ENCODE measurements around the gene PDE4C. TPM values are rescaled to one million over a fixed set of nuclear protein-coding genes. Genes with fewer than 3 reads are reported as not detected.

PDE4C gene
- total RNA-seq, 1 experiment from 2014 or later: 1.8 TPM

DNA sequence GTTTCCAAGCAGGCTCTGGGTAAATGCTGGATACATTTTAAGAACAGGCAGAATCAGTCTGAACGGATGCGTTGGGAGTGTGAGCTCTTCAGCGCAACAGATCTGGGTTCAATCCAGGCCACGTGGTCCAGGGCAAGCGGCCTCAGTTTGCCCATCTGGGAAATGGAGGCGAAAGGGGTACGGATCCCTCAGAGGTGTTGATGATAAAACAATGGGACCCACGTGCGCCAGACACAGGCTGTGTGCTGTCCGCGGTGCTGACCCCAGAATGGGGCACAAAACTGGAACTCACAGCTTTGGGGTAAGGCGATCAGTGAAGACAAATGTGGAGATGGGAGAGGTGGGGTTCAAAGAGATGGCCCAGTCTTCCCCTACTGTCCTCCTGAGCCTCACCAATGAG, 13.1 kb upstream of the PDE4C start:
- intact Hi-C loops (cut with micrococcal nuclease): no loop called here
- POLR2A ChIA-PET (ENCODE audit: unreplicated experiment): no interaction called here
- H3K27me3 ChIP-seq (ENCODE audit: low read length): no peaks in the 10 kb centered on the region
- no peaks in the 10 kb centered on the region for H3K4me1 ChIP-seq (ENCODE audit: insufficient read depth, low read length)
- H3K4me3 ChIP-seq (ENCODE audit: low read length): no peak overlapping the region
- TF ChIP-seq EZH2 (IDR thresholded peaks at IDR 0.05; ENCODE audit: low read length, unreplicated experiment) (no peak), EZH2phosphoT487 (IDR thresholded peaks at IDR 0.05; ENCODE audit: borderline replicate concordance, low read length) (no peak)
- TF ChIP-seq, protein P1, sequence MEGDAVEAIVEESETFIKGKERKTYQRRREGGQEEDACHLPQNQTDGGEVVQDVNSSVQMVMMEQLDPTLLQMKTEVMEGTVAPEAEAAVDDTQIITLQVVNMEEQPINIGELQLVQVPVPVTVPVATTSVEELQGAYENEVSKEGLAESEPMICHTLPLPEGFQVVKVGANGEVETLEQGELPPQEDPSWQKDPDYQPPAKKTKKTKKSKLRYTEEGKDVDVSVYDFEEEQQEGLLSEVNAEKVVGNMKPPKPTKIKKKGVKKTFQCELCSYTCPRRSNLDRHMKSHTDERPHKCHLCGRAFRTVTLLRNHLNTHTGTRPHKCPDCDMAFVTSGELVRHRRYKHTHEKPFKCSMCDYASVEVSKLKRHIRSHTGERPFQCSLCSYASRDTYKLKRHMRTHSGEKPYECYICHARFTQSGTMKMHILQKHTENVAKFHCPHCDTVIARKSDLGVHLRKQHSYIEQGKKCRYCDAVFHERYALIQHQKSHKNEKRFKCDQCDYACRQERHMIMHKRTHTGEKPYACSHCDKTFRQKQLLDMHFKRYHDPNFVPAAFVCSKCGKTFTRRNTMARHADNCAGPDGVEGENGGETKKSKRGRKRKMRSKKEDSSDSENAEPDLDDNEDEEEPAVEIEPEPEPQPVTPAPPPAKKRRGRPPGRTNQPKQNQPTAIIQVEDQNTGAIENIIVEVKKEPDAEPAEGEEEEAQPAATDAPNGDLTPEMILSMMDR (conservative IDR thresholded peaks at IDR 0.05; ENCODE audit: low read depth, low read length): no peak
- ATAC-seq (no peak), DNase-seq (no peak)
- BruUV-seq (replicated peaks): no TSS peak
- CTCF ChIA-PET: interaction anchor here (0.6 kb wide), 1 partner anchor 11 kb away, joined by 3 read pairs; no protein-coding TSS in a partner anchor
- H2AFZ ChIP-seq (ENCODE audit: low read length): no peak overlapping the region
- no peaks in the 10 kb centered on the region for H3F3A ChIP-seq (ENCODE audit: low read length, unreplicated experiment)
- no peak overlapping the region for H3K9ac ChIP-seq (ENCODE audit: low read length)
- no peak overlapping the region for H3K27ac ChIP-seq (ENCODE audit: low read length)
- no peaks in the 10 kb centered on the region for H3K36me3 ChIP-seq (ENCODE audit: low read depth, low read length)
- H3K79me2 ChIP-seq (ENCODE audit: low read length): no peaks in the 10 kb centered on the region
- H3K4me2 ChIP-seq (ENCODE audit: low read length): no peak overlapping the region
- H3K9me2 ChIP-seq (replicated peaks; ENCODE audit: low read length): no peaks in the 10 kb centered on the region
- no peaks in the 10 kb centered on the region for H4K20me1 ChIP-seq (ENCODE audit: low read length)
- H3K9me3 ChIP-seq (ENCODE audit: low read length): no peaks in the 10 kb centered on the region

DNA sequence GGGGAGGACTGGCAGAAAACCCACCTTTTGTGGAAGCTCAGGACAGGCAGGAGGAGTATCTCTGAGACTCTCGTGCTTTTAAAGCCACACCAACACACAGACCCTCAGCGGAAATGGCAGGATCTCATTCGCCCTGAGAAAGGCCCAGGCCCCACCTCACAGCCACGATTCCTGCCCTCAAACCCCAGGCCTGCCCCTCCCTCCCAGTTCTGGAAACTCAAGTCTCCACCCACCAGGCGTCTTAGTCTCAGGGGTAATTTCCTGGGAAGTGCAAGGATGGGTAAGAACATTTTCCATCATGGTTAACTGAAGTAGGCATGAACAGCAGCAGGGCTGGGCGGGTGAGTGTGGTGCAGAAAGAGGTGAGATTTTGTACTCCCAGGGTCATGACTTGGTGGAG, 8.0 kb upstream of the PDE4C start:
- DNase-seq: no peak
- TF ChIP-seq EZH2 (IDR thresholded peaks at IDR 0.05; ENCODE audit: low read length, unreplicated experiment) (no peak), EZH2phosphoT487 (IDR thresholded peaks at IDR 0.05; ENCODE audit: borderline replicate concordance, low read length) (no peak)
- TF ChIP-seq, protein P1 (conservative IDR thresholded peaks at IDR 0.05; ENCODE audit: low read depth, low read length): no peak
- no peak overlapping the region for H3K9ac ChIP-seq (ENCODE audit: low read length)
- H3K27ac ChIP-seq (ENCODE audit: low read length): no peak overlapping the region
- no peaks in the 10 kb centered on the region for H3K36me3 ChIP-seq (ENCODE audit: low read depth, low read length)
- intact Hi-C loops (cut with micrococcal nuclease): no loop called here
- BruUV-seq (replicated peaks): no TSS peak
- no peak overlapping the region for H2AFZ ChIP-seq (ENCODE audit: low read length)
- ATAC-seq: no peak
- no peak overlapping the region for H3K4me3 ChIP-seq (ENCODE audit: low read length)
- no peaks in the 10 kb centered on the region for H4K20me1 ChIP-seq (ENCODE audit: low read length)
- no peaks in the 10 kb centered on the region for H3K9me2 ChIP-seq (replicated peaks; ENCODE audit: low read length)
- H3K27me3 ChIP-seq (ENCODE audit: low read length): no peaks in the 10 kb centered on the region
- no peaks in the 10 kb centered on the region for H3F3A ChIP-seq (ENCODE audit: low read length, unreplicated experiment)
- ChIA-PET CTCF (no interaction called here), POLR2A (ENCODE audit: unreplicated experiment) (no interaction called here)
- no peaks in the 10 kb centered on the region for H3K4me1 ChIP-seq (ENCODE audit: insufficient read depth, low read length)
- no peaks in the 10 kb centered on the region for H3K9me3 ChIP-seq (ENCODE audit: low read length)
- H3K4me2 ChIP-seq (ENCODE audit: low read length): no peak overlapping the region
- no peaks in the 10 kb centered on the region for H3K79me2 ChIP-seq (ENCODE audit: low read length)

DNA sequence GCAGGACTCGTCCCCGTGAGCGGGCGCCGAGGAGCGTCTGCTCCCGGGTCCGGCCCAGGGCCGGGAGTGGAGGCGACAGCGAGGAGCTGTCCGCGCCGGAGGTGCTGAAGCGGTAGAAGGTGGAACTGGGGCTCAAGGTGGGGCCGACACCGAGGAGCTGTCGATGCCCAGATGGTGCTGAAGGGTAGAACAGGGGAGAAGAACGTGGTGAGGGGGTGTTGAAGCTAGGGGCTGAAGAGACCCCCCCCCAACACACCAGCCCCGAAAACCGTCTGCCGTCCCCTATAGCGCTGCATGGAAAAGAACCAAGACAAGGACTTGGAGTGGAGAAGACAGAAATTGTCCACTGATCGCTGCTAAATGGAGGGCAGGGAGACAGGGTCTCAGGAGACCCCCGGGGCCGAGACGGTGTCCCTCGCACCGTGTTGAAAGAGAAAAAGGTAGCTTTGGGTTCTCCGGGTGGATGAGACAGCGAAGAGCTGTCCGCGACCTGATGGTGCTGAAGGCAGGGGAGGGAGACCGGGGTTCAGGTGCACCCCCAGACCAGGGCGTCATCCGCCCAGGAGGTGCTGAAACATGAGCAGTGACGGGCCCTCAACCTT, 7.1 kb upstream of the PDE4C start:
- ChIA-PET CTCF (interaction anchor here (0.5 kb wide), 1 partner anchor 13 kb away, joined by 3 read pairs; no protein-coding TSS in a partner anchor), POLR2A (ENCODE audit: unreplicated experiment) (interaction anchor here (0.6 kb wide), 1 partner anchor 40 kb away, joined by 4 read pairs; no protein-coding TSS in a partner anchor)
- Histone ChIP-seq H3K36me3 (ENCODE audit: low read depth, low read length) (no peaks in the 10 kb centered on the region), H3K4me2 (ENCODE audit: low read length) (peak overlapping the region; percentile 66), H4K20me1 (ENCODE audit: low read length) (no peaks in the 10 kb centered on the region), H3K27ac (ENCODE audit: low read length) (no peak overlapping the region), H2AFZ (ENCODE audit: low read length) (no peak overlapping the region), H3F3A (ENCODE audit: low read length, unreplicated experiment) (no peaks in the 10 kb centered on the region), H3K4me1 (ENCODE audit: insufficient read depth, low read length) (no peaks in the 10 kb centered on the region), H3K9ac (ENCODE audit: low read length) (no peak overlapping the region), H3K79me2 (ENCODE audit: low read length) (no peaks in the 10 kb centered on the region), H3K9me2 (replicated peaks; ENCODE audit: low read length) (no peaks in the 10 kb centered on the region), H3K27me3 (ENCODE audit: low read length) (no peaks in the 10 kb centered on the region), H3K9me3 (ENCODE audit: low read length) (no peaks in the 10 kb centered on the region), H3K4me3 (ENCODE audit: low read length) (no peak overlapping the region)
- intact Hi-C loops (cut with micrococcal nuclease): no loop called here
- peak; percentile 69 for DNase-seq
- peak; percentile 85 for ATAC-seq
- no TSS peak for BruUV-seq (replicated peaks)
- TF ChIP-seq, protein P1 (conservative IDR thresholded peaks at IDR 0.05; ENCODE audit: low read depth, low read length): no peak
- TF ChIP-seq EZH2phosphoT487 (IDR thresholded peaks at IDR 0.05; ENCODE audit: borderline replicate concordance, low read length): no peak
- no peak for TF ChIP-seq EZH2 (IDR thresholded peaks at IDR 0.05; ENCODE audit: low read length, unreplicated experiment)

All from PC-3 (cell line).